HG02678 (cell line): ENCODE data around the gene APBB1IP.
"Not testable (repeated sequence)": the region's sequence is repeated elsewhere in the genome, so short reads cannot be mapped to it uniquely, and the experiment has no call there.

Source experiments
- ATAC-seq: cut with Tn5 transposase; IDR thresholded peaks from one replicate; pipeline ENCODE4 v1.9.1; 2021; ENCODE audit warnings: mild to moderate bottlenecking, moderate library complexity; ENCODE audit not compliant: unreplicated experiment

The APBB1IP gene

DNA sequence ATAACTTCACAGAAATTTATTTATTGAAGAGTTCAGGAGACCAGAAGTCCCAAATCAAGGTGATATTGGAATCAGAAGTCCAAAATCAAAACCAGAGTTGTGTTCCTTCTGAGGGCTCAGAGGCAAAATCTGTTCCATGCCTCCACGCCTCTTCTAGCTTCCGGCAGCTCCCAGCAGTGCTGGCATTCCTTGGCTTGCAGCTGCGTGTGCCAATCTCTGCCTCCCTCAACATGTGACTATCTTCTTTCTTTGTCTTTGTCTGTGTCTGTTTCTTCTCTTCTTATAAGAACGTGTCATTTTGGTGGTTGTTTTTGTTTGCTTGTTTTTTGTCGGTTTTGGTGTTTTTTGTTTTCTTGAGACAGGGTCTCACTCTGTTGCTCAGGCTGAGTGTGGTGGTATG lies 116.1 kb downstream of the APBB1IP start:
- no peak for ATAC-seq

- no peak for ATAC-seq
Measured at GRCh38 chr10:26555719-26556368, 117.7 kb downstream of the APBB1IP start.

DNA sequence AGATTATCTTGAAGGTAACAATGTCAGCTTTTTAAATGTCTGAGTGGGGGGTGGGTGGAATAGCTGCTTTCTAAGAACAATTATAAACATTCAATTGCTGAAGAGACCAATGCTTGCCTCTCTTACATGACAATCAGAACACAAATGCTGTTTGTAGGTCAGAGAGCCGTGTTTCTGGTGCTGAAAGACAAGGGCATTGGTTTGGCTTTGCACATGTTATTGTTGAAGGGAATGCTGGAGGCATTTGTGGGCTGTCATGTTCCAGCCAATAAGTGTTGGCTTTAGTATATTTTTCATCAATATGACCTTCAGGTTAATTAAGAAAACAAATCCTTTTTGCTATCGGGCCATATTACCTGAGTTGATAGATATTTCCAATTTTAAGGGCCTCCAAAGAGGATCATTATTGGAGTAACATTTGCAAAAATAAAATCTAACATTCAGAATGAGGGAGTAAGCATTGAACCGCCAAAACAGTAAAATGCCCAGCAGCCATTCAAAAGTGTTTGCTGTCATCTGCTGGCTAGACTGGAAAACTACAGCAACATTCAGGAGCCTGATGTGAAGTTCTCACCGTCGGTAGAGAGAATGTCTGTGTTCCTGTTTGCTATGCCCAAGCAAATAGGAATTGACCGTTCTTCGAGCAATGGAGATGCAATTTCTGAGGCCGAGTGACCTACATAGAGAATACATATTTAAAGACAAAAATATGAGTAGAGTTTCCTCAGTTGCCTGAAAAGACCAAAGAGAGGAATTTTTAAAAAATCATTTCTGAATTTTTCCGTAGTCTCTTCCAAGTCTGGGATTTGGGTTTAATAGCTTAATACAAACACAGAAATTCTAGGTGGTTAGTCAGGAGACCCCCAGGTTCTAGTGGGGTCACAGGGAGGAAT lies 118.9 kb downstream of the APBB1IP start:
- no peak for ATAC-seq

GRCh38 chr10:26557641-26558014 lies 119.5 kb downstream of the APBB1IP start:
- no peak for ATAC-seq

DNA sequence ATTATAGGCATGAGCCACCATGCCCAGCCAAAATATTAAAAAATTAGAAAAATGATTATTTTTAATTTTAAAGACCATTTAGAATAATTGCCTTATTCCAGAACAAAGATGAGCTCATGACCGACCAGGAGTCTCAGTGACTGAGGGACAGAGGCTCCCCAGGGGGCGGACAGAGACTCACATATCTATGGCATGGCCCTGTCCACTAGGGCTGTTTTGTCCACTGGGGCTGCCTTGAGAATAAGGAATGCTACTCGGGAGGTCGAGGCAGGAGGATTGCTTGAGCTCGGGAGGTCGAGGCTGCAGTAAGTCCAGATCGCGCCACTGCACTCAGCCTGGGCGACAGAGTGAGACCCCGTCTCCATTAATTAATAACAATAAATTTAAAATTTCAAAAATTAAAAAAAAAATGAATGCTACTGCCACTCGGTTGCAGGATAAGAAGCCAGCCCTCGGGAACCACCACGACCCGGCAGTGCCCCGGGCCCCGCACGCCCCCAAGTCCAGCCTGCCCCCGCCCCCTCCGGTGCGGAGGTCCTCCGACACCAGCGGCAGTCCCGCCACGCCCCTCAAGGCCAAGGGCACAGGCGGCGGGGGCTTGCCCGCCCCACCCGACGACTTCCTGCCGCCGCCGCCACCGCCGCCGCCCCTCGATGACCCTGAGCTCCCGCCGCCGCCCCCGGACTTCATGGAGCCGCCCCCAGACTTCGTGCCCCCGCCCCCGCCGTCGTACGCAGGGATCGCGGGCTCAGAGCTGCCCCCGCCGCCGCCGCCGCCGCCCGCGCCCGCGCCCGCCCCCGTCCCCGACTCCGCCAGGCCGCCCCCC lies 128.6 kb downstream of the APBB1IP start:
- no peak for ATAC-seq

- ATAC-seq: no peak
Measured at GRCh38 chr10:26567351-26567721, 129.2 kb downstream of the APBB1IP start.

DNA sequence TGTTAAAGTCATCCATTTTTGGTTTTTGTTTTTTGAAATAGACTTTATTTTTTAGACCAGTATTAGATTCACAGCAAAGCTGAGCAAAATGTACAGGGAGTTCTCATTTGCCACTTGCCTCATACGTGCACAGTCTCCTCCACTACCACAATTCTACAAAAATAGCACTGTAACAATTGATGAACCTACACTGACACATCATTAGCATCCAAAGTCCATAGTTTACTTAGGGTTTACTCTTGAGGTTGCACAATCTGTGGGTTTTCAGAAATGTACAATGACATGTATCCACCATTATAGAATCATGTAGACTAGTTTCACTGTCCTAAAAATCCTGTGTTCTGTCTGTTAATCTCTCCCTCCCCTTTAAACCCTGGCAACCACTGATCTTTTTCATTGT lies 133.5 kb downstream of the APBB1IP start:
- ATAC-seq: no peak

GRCh38 chr10:26573674-26574073 lies 135.5 kb downstream of the APBB1IP start:
- ATAC-seq: no peak

- peak; percentile 73 for ATAC-seq
Measured at GRCh38 chr10:26574783-26575182, 136.6 kb downstream of the APBB1IP start.

DNA sequence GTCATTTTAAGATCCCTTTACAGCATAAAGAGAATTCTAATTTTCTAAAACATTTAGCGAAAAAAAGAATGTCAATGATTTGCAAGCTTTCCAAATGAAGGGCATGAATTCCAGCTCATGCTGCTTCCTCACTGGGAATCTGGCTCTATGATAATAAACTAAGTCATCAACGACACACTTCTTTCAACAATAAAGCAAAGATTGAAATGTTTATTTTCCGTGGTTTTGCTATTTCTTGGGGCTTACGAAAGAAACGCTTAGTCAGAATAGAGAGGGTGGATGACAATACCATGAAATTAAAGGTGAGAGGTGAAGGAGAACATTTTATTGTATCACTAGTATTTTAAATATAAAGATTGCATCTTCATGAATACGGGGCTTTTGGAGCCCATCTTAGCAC lies 140.2 kb downstream of the APBB1IP start:
- not testable (repeated sequence) for ATAC-seq

- ATAC-seq: no peak
Measured at GRCh38 chr10:26579256-26580063, 141.3 kb downstream of the APBB1IP start.

GRCh38 chr10:26586211-26586610 lies 148.1 kb downstream of the APBB1IP start:
- ATAC-seq: no peak

- ATAC-seq: no peak
Measured at GRCh38 chr10:26588611-26589010, 150.5 kb downstream of the APBB1IP start.

- ATAC-seq: not testable (repeated sequence)
Measured at GRCh38 chr10:26589813-26590212, 151.7 kb downstream of the APBB1IP start.

DNA sequence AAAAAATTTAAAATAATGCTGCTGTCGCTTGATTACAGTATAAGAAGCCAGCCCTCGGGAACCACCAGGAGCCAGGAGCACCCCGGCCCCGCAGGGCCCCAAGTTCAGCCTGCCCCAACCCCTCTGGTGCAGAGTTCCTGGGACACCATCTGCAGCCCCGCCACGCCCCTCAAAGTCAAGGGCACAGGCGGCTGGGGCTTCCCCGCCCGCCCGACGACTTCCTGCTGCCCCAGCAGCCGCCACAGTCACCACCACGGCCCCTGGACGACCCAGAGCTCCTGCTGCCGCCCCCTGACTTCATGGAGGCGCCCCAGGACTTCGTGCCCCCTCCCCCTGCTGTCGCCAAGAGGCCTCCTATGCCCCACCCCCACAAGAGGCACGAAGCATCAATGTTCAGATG lies 155.8 kb downstream of the APBB1IP start:
- ATAC-seq: no peak

DNA sequence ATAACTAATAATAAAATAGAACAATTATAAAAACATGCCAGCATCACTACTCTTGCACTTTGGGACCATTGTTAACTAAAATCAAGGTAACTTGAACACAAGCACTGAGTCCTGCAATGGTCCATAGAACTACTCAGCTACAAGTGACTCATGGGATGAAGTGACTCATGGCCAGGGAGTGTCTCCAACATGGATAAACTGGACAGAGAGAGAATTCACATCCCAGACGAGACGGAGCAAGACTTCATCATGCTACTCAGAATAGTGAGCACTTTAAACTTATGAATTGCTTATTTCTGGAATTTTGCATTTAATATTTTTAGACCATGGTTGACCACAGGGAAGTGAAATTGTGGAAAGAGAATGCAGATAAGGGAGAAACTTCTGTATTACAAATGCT lies 165.1 kb downstream of the APBB1IP start:
- not testable (repeated sequence) for ATAC-seq

GRCh38 chr10:26604320-26605093 lies 166.4 kb downstream of the APBB1IP start:
- not testable (repeated sequence) for ATAC-seq

DNA sequence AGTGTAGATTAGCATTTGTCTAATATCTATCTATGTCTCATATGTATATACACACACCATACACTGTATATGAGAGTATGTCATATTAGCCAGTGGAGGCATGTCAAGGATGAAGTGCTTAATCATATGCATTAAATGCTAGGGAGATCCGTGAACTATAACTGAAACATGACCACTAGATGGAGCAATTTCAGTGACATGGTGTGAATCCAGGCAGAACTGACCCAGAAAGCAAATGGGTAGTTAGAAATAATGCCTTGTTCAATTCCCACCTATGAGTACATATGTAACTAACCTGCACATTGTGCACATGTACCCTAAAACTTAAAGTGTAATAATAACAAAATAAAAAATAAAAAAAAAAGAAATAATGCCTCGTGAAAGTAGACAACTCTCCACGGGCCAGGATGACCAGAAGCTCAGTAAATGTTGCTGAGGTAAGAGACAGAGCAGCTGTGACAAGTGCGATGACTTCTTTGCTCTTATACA lies 168.3 kb downstream of the APBB1IP start:
- ATAC-seq: peak; percentile 62

GRCh38 chr10:26612151-26612915 lies 174.2 kb downstream of the APBB1IP start:
- ATAC-seq: no peak
